M059J (cell line): ENCODE results near the gene LOX. TPM values are rescaled to one million over a fixed set of nuclear protein-coding genes. Genes with fewer than 3 reads are reported as not detected.
"Not testable (repeated sequence)": the region's sequence is repeated elsewhere in the genome, so short reads cannot be mapped to it uniquely, and the experiment has no call there.

Experiments
- DNase-seq: peaks from one replicate; pipeline ENCODE4 v3.0.0-alpha.2; 2012; ENCODE audit warnings: low read depth
- total RNA-seq: library from RNA; depleted of rRNA; stranded (reverse); fragments of >200 nt; shearing (Covaris generic); gene quantifications from 2 replicates; pipeline ENCODE4 v1.2.3, GENCODE V29; 2014

LOX gene
- total RNA-seq, 1 experiment from 2014 or later = 37.7 TPM

GRCh38 chr5:122099060-122099790 lies 21.2 kb upstream of the LOX start:
- DNase-seq = peak; percentile 84

GRCh38 chr5:122097391-122097790 lies 19.3 kb upstream of the LOX start:
- no peak for DNase-seq

- DNase-seq = no peak
Observed at GRCh38 chr5:122095158-122095557, 17.1 kb upstream of the LOX start.

GRCh38 chr5:122094251-122094650 lies 16.2 kb upstream of the LOX start:
- not testable (repeated sequence) for DNase-seq

- peak; percentile 42 for DNase-seq
Observed at GRCh38 chr5:122093415-122094180, 15.5 kb upstream of the LOX start.

GRCh38 chr5:122091936-122092600 lies 14.0 kb upstream of the LOX start:
- peak; percentile 63 for DNase-seq

- DNase-seq = peak; percentile 73
Observed at GRCh38 chr5:122089096-122090013, 11.3 kb upstream of the LOX start.

- DNase-seq = no peak
Observed at GRCh38 chr5:122085041-122085440, 7.0 kb upstream of the LOX start.

- DNase-seq = no peak
Observed at GRCh38 chr5:122083535-122083934, 5.5 kb upstream of the LOX start.

- no peak for DNase-seq
Observed at GRCh38 chr5:122081541-122081940, 3.5 kb upstream of the LOX start.

- DNase-seq = peak; percentile 52
Observed at GRCh38 chr5:122077366-122078115, 518 bp downstream of the LOX start.

- peak; percentile 80 for DNase-seq
Observed at GRCh38 chr5:122076669-122077365, 1.2 kb downstream of the LOX start.

GRCh38 chr5:122076050-122076461 lies 2.0 kb downstream of the LOX start:
- DNase-seq = peak; percentile 34

- DNase-seq = no peak
Observed at GRCh38 chr5:122073864-122074263, 4.2 kb downstream of the LOX start.

- no peak for DNase-seq
Observed at GRCh38 chr5:122073018-122073417, 5.0 kb downstream of the LOX start.

- DNase-seq = peak; percentile 53
Observed at GRCh38 chr5:122067390-122067789, 10.7 kb downstream of the LOX start.

GRCh38 chr5:122064992-122065391 lies 13.1 kb downstream of the LOX start:
- DNase-seq = no peak

GRCh38 chr5:122063836-122064235 lies 14.2 kb downstream of the LOX start:
- peak; percentile 7 for DNase-seq

- peak; percentile 4 for DNase-seq
Observed at GRCh38 chr5:122062205-122062604, 15.9 kb downstream of the LOX start.

GRCh38 chr5:122056913-122057312 lies 21.1 kb downstream of the LOX start:
- no peak for DNase-seq
